ENCODE measurements around the gene LYSMD2.

Gene LYSMD2

DNA sequence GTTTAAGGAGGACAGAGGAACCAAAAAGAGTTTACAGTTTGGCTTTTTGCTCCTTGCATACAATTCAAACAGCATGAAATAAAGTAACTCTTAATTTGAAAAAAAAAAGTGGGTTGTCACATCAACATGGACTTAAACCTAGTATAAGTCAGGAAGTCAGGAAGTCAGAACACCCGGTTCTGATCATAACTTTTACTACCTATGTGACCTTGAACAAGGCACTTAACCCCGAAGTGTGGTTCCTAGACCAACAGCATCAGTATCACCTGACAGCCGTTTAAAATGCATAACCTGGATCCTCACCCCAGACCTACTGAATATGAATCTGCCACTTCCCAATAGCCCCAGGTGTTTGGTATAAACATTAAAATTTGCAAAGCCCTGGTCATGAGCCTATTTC lies 18.7 kb downstream of the LYSMD2 start:
- no peak for DNase-seq (ENCODE audit: low spot score)

DNA sequence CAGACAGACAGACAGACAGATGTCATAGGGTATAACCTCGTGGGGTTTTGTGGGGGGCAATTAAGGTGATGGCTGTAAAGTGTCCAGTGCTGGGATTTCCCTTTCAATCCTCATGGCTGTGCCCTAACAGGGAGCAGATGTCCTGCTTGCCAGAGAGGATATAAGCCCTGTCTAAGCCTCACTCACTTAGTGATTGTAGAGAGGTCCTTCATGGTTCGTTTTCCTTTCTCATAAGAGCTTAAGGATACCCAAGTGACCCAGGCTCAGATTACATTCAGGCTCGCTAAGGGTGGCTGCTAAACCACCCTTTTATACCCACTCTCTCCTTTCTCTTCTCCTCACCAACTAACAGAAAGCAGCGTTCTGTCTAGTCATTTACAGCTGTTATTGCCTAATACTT lies 19.2 kb downstream of the LYSMD2 start:
- DNase-seq (ENCODE audit: low spot score), result no peak

DNA sequence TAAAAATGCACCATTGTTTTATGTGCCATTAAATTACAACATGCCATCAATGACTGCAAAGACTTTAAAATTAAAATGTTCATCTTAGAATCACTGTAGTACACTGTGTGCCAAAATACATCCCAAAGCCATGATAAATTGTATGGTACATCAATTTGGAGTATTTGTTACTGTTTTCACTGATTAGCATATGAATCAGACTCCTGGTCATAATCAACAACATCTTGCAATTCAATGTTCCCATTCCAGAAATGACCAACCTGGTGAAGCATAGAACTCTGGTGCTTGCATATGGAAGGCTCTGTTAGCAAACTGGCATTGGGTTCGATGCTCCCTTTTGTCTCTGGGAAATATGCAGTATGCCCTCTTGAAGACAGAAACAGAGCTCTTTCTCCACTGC lies 22.5 kb downstream of the LYSMD2 start:
- no peak for DNase-seq (ENCODE audit: low spot score)

DNA sequence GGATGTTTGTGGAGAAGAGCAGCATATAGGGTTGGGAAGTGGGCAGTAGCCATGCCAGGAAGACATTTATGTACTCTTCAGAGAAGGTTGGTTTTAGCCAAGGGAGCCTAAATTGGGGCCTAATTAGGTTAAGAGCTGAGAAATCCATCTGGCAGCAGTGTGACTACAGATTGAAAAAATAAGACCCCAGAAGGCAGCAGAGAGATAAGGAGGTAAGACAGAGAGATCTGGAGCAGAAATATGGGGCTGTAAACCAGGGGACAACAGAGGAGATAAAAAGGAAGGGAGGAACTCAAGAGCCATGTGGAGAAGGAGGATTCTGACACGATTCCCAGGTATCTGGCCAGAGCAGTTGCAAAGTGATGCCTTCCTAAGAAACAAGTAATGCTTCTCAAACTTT lies 23.3 kb downstream of the LYSMD2 start:
- DNase-seq (ENCODE audit: low spot score), result no peak

DNA sequence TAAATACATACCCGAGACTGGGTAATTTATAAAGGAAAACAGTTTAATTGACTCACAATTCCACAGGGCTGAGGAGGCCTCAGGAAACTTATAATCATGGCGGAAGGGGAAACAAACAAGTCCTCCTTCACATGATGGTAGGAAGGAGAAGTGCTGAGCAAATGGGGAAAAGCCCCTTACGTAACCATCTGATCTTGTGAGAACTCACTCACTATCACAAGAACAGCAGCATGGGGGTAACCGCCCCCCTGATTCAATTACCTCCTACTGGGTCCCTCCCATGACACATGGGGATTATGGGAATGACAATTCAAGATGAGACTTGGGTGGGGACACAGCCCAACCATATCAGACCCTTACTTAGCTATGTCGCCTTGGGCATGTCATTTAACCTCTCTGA lies 28.4 kb downstream of the LYSMD2 start:
- no peak for DNase-seq (ENCODE audit: low spot score)

DNA sequence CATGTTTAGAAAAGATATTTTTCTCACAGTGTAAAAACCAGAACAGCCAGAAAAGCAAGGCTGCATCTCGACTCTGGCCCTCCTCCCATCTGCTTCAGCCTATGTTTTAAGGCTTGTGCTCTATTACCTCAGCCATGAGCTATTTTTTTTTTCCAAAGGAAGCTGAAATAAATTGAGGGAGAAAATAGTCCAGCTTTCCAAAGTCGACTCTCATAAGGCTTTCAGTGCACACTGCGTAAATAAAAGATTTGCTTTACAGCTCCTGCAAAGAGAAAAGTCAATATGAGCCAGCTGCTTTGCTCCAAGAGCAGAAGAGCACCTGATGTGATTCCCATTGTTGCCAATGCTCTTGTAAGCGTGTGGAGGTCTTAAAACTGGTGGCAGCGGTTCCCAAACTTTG lies 29.4 kb downstream of the LYSMD2 start:
- DNase-seq (ENCODE audit: low spot score), result no peak

DNA sequence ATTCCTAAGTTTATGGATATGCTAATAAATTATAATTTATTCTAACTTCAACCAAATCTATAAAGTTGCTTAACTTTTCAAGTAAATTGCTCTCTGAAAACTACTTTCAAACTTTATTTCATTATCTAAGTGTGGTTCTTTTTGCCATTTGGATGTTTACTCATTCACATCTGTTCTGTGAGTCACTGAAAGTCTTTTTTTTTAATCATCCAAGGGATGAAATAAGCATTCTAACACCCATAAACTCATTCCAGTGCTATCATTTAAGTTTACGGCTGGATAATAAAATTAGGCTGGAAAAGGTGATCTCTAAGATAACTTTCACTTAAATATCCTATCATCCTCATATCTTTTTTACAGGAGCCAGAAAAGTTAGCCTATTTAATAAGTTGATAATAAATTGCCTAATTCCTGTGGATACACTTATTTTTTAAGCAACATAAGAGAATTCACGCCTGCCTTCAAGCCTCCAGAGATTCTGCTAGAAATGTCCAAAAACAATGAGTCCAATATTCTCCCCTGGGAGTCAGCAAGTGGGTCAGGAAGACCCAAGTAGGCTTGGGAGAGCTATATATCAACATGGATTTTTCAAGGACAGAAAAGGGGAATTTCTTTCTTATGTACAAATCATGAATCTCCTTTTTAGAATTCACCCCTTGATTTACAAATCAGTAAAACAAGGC lies 30.4 kb downstream of the LYSMD2 start:
- DNase-seq (ENCODE audit: low spot score), result peak; percentile 25

DNA sequence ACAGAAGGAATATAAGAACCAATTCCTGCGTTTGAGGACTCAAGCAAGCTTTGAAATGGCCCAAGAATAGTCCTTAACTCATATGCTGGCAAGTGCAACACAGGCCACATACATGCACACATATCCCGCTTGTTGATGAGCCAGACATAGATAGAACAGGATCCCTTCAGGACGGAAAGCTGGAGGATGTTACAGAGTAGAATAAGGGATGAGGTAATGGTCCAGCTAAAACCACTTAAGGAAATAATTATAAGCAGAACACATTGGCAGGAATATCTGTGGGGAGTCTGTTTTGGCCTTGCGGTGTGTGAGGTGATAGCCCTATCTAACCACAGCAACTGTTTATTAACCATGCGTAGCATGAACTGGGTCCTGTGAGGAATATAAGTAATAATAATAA lies 31.2 kb downstream of the LYSMD2 start:
- DNase-seq (ENCODE audit: low spot score), result peak; percentile 63

DNA sequence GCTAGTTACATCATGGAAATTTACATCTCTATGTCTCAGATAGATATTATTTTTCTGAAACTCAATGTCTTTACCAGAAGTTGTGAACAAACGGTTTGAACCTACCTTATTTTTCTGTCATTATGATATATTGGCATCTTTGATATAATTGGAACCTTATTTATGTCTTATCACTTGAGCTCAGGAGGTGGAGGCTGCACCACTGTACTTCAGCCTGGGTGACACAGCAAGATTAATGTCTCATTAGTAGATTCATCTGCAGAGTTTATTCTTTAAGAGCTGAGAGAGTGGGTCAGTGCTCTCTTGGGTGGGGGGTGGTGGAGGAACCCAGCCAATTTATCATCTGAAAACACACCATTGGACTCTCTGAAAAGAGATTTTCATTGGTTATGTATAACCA lies 34.7 kb downstream of the LYSMD2 start:
- no peak for DNase-seq (ENCODE audit: low spot score)

DNA sequence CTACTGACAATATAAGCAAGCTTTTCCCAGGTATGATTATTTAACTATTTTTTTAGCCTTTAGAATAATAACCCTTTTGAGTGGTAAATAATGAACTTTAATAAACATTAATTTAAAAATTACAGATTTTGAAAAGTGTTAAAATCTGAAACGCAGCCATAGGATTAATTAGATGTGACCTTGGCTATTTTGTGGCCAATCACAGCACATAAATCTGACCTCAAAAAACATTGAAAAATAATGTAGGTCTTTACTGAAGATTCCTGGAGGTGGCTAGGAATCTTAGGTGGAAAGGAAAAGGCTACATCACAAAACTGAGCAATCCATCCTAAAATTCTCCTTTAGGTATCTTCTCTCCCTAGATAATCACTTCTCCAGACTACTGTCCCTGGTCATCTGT lies 38.1 kb downstream of the LYSMD2 start:
- no peak for DNase-seq (ENCODE audit: low spot score)

DNA sequence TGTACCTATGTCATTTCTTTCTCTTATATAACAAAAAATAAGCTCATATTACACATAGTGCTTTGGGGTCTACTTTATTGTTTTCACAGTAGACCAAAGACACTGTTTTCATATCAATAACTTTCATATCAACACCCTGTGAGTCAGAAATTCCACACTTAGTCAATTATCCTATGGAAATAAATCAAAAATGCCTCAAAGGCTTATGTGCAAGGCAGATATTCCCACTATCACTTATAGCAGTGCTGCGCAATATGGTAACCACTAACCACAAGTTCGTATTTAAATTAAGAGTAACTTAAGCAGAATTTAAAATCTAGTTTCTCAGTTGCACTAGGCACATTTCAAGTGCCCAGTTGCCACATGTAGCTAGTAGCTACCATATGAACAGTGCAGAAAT lies 40.3 kb downstream of the LYSMD2 start:
- DNase-seq (ENCODE audit: low spot score), result no peak

DNA sequence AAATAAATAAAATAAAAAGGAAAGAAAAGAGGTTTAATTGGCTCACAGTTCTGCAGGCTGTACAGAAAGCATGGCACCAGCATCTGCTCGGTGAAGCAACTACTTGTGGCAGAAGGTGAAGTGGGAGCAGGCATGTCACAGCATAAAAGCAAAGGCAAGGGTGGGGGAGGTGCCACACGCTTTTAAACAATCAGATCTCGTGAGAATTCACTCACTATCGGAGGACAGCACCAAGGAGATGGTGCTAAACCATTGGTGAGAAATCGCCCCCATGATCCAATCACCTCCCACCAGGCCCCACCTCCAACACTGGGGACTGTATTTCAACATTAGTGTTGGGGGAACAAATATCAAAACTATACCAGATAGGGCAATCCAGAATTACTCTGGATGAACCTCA lies 40.9 kb downstream of the LYSMD2 start:
- no peak for DNase-seq (ENCODE audit: low spot score)

DNA sequence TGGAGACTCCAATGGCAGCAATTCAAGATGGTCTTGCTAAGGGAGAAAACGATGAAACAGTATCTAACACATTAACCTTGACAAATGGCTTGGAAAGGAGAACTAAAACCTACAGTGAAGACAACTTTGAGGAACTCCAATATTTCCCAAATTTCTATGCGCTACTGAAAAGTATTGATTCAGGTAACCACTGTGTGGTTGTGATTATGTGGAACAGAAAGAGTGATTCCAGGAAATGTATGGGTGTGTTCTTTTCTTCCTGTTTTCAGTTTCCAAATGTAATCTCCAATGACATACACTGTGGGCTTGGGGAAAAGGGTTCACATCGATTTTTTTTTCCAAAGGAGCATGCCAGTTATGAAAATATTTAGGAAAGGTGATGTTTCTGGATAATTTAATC lies 45.3 kb downstream of the LYSMD2 start:
- no peak for DNase-seq (ENCODE audit: low spot score)

DNA sequence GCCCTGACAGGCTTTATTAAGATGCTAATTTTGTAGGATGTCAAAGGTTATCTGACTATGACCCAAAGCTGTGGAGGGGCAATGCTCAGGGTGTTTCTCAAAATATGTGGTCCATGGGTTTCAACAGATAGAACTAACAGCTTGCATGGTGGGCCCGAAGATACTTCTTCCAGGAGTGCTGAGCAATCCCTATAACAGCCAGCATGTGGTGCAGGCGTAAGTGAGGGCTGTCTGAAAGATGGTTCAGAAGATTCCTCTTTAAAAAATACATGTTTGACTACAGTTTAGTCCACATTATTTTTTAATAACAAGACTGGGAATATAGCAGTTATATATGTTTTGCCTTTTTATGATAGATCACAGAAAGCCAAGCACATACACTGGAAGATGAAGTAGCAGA lies 48.6 kb downstream of the LYSMD2 start:
- DNase-seq (ENCODE audit: low spot score), result peak; percentile 13

DNA sequence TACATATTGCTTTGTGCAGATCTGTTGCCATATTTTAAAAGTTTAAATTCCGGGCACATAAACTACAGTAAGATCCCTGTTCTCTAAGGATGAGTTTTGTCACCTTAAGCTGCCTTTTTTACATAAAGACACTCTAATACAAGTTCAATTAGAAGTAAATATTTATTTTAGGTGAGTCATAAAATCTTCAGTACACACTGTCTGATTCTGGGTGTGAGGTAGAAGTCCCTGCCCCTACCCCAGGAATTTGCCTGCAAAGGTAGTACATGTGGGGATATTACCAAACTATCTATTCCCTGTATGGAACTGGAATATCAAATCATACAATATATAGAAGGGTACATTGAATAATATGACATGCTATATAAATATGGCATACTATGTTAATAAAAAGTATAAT lies 49.9 kb downstream of the LYSMD2 start:
- no peak for DNase-seq (ENCODE audit: low spot score)

DNA sequence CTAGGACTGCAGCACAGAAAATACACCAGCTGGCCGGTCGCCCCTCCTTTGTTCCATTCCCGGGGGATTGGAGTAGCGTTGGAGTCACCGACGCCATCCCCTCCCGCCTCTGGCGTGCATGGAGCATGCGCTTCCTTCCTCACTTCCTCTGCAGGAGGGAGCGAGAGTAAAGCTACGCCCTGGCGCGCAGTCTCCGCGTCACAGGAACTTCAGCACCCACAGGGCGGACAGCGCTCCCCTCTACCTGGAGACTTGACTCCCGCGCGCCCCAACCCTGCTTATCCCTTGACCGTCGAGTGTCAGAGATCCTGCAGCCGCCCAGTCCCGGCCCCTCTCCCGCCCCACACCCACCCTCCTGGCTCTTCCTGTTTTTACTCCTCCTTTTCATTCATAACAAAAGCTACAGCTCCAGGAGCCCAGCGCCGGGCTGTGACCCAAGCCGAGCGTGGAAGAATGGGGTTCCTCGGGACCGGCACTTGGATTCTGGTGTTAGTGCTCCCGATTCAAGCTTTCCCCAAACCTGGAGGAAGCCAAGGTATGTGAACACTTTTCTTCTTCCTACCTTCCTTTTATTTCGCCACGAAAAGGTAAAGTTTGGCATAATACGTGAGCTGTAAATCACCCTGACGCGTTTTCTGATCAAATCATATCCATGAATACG lies 56.0 kb downstream of the LYSMD2 start, which contains the start of gene SCG3:
Gene SCG3, plus strand, starts transcription at position 201 of the 661 bp plus-strand sequence. Its CDS starts 253 bp downstream, at position 454.
- DNase-seq (ENCODE audit: low spot score), result peak; percentile 64

DNA sequence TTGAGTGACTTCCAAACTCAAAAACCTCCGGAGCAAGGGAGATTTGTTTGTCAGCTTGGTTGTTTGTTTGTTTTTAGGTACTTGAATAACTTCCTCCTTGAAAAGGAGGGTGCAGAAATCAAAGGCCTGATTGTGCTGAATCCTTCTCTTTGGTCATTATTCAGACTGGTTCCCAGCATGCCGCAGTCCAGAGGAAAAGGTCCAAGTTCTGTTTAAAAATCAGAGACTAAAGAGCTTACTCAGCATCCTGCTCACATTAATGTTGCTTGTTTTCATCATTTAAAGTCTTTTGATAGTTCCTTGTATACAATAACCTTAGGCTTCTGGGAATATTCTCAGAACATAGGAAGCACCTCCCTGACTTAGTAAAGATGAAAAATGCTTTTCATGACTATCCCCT lies 57.1 kb downstream of the LYSMD2 start:
- DNase-seq (ENCODE audit: low spot score), result no peak

DNA sequence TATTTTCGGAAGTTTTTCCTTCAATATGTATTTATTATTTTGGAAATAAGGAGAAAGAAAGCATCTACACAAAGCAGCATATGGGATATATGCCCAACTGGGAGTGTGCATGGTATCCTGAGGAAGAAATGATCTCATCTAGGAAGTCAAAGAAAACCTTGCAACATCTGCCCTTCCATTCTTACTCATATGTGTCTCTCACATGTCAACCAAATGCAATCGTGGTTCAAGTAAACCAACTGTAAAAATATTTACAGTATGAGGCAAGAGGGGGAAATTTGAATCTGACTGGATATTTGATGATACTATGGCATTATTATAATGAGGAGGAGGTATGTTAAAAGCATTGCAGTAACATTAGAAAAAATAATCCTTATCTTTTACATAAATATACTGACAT lies 59.4 kb downstream of the LYSMD2 start:
- no peak for DNase-seq (ENCODE audit: low spot score)

DNA sequence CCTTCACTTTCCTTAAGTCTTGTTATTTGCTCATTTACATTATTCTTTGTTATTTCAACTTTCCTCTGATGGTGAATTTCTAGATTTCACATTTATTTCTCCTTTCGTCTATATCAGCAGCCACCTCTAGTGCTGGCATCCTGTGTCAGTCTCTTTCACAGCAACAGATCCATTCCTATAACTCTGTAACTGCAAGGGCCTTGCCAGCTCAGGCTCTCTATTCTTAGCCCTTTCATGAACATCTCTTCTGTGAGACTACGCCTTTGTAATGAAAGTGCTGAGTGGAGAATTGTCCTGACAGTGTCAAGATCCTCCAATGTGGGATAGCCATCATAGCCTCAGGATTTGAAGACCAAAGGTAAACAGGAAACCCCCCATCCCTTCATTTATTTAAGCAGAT lies 60.0 kb downstream of the LYSMD2 start:
- no peak for DNase-seq (ENCODE audit: low spot score)

DNA sequence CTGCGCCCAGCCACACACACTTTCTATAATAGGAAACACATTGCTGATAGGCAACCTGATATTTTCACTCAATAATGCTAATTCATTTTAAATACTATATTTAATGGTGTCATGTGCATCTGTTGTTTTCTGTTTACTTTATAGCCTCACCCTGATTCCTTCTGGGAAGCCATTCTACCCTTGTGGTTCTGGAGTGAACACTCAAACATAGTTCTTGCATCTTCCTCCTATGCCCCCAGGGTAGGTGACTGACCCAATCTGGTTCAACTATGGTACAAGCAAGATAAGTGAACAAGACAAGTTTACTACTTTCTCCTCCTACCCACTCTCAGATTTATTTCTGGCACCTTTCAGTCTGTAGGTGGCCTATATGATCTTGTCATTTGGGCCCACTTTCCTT lies 60.4 kb downstream of the LYSMD2 start:
- no peak for DNase-seq (ENCODE audit: low spot score)

DNA sequence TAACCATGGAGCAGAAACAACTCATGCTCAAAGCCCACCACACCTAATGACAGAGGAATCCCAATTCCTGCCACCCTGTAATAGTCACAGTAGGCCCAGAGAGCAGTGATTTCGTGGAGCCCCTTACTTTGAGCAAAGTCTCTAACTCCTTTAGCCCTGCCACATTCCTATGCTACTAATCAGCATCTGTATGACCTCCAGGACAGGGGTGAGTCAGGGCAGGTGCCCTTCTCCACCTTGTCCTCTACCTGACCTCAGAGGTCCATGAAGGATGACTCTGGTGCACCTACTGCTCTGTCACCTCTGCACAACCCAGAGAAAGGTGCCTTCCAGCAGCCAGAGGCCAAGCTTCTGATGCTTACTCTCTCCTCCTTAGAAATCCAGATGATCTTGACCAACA lies 62.2 kb downstream of the LYSMD2 start:
- DNase-seq (ENCODE audit: low spot score), result no peak
